Activated naive CD4-positive, alpha-beta T cell treated with Interleukin-2 at 50 U/mL for 16 hours (primary cell): Measurements from ENCODE around the gene EFNA2.
"Not testable (repeated sequence)": the region's sequence is repeated elsewhere in the genome, so short reads cannot be mapped to it uniquely, and the experiment has no call there.

Experiments used
- DNase-seq: peaks from one replicate; pipeline ENCODE4 v3.0.0-alpha.2; 2020

EFNA2 gene

GRCh38 chr19:1322198-1322981, 36.7 kb downstream of the EFNA2 start:
- no peak for DNase-seq

- DNase-seq = no peak
Measured at GRCh38 chr19:1324249-1324805, 38.7 kb downstream of the EFNA2 start.

GRCh38 chr19:1324806-1325567, 39.3 kb downstream of the EFNA2 start:
- DNase-seq = peak; percentile 13

GRCh38 chr19:1325568-1326294, 40.1 kb downstream of the EFNA2 start:
- DNase-seq = no peak

- no peak for DNase-seq
Measured at GRCh38 chr19:1327125-1327524, 41.5 kb downstream of the EFNA2 start.

- not testable (repeated sequence) for DNase-seq
Measured at GRCh38 chr19:1332208-1332607, 46.5 kb downstream of the EFNA2 start.

- DNase-seq = no peak
Measured at GRCh38 chr19:1336079-1336684, 50.5 kb downstream of the EFNA2 start.

- DNase-seq = no peak
Measured at GRCh38 chr19:1340681-1341469, 55.2 kb downstream of the EFNA2 start.

GRCh38 chr19:1343041-1343440, 57.4 kb downstream of the EFNA2 start:
- no peak for DNase-seq

- no peak for DNase-seq
Measured at GRCh38 chr19:1349211-1349610, 63.5 kb downstream of the EFNA2 start.

GRCh38 chr19:1350867-1351266, 65.2 kb downstream of the EFNA2 start:
- DNase-seq = no peak
